Testis (tissue), 3 donors: ENCODE data around the gene B4GALNT2. TPM values are rescaled to one million over a fixed set of nuclear protein-coding genes. Genes with fewer than 3 reads are reported as not detected.
A peak's percentile ranks its signal among the peaks of the same experiment; 100 is the strongest.

Experiments used
- DNase-seq: peaks from one replicate; pipeline ENCODE4 v3.0.0-alpha.2; 2019
- H3K27ac ChIP-seq, 2 donors: fragments of 200-600 bp; sonication (generic); one replicate each; pipeline ENCODE4 v1.5.1; 2019
- H3K27me3 ChIP-seq: fragments of 200-600 bp; sonication (generic); one replicate; pipeline ENCODE4 v1.5.1; 2019
- H3K36me3 ChIP-seq: fragments of 200-600 bp; sonication (generic); one replicate; pipeline ENCODE4 v1.5.1; 2017; ENCODE audit warnings: low read depth; ENCODE audit errors: missing control alignments
- H3K4me1 ChIP-seq: fragments of 200-600 bp; sonication (generic); one replicate; pipeline ENCODE4 v1.5.1; 2019
- H3K4me3 ChIP-seq, 2 donors: fragments of 200-600 bp; sonication (generic); one replicate each; pipeline ENCODE4 v1.5.1; 2017 to 2019
- H3K9me3 ChIP-seq: fragments of 200-600 bp; sonication (generic); one replicate; pipeline ENCODE4 v1.5.1; 2017
- POLR2A ChIP-seq: fragments of 450-650 bp; IDR thresholded peaks from one replicate; pipeline ENCODE4 v1.6.1; 2017; ENCODE audit warnings: antibody characterized with exemption, mild to moderate bottlenecking, moderate library complexity
- WGBS, 2 donors: methylation state at CpG; one replicate each; pipeline ENCODE4 v1.1.5; 2018; 5-methylcytosine and 5-hydroxymethylcytosine counted together
- intact Hi-C: fragments of 100-400 bp; cut with DNase I; formaldehyde crosslinking; loops from one replicate; pipeline ENCODE4 v1.15.1; 2023; ENCODE audit warnings: low total_unique reads
- polyA plus RNA-seq: library from polyadenylated mRNA; stranded (reverse); fragments of 350-450 nt; fragmentation: Illumina TruSeq; extraction: RNeasy Lipid Tissue Mini Kit (QIAGEN cat#74804); gene quantifications from one replicate; pipeline ENCODE4 v1.2.3, GENCODE V29; 2014; ENCODE audit warnings: low read depth, low replicate concordance; ENCODE audit not compliant: insufficient read depth
- total RNA-seq, 2 donors: library from RNA; depleted of rRNA; stranded (reverse); fragments of >200 nt; gene quantifications; one replicate each; pipeline ENCODE4 v1.2.3, GENCODE V29; 2016
- TF ChIP-seq, protein P1 (sequence below), 3 experiments: fragments of 450-650 bp in 2 of 3; fragments of 200-600 bp in 1 of 3; sonication (generic) in 1 of 3; IDR thresholded peaks; one replicate each; pipeline ENCODE4 v1.5.1; 2016 to 2019; ENCODE audit warnings: antibody characterized with exemption in 3 of 3, mild to moderate bottlenecking in 2 of 3, moderate library complexity in 1 of 3

B4GALNT2 gene
- total and polyA plus RNA-seq, 3 donors from 2014 or later: 0.24 to 0.69 (median 0.37) TPM

DNA sequence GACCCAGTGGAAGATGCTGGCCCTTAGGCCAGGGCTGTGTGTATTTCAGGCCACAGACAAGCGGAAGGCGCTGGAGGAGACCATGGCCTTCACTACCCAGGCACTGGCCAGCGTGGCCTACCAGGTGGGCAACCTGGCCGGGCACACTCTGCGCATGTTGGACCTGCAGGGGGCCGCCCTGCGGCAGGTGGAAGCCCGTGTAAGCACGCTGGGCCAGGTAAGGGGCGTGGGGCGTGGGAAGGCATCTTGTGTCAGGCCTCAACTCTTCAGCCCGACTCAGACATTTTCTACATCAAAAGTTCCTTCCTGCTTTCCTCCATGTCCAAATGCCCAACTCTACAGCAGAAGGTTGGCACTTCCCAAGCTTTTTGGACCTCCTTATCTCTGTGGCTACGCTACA is 83.9 kb downstream of the B4GALNT2 start:
- WGBS, 2 donors: 83 to 86% methylated on average over 10 to 13 of the region's 13 CpGs
- TF ChIP-seq POLR2A: no peak
- TF ChIP-seq, protein P1, sequence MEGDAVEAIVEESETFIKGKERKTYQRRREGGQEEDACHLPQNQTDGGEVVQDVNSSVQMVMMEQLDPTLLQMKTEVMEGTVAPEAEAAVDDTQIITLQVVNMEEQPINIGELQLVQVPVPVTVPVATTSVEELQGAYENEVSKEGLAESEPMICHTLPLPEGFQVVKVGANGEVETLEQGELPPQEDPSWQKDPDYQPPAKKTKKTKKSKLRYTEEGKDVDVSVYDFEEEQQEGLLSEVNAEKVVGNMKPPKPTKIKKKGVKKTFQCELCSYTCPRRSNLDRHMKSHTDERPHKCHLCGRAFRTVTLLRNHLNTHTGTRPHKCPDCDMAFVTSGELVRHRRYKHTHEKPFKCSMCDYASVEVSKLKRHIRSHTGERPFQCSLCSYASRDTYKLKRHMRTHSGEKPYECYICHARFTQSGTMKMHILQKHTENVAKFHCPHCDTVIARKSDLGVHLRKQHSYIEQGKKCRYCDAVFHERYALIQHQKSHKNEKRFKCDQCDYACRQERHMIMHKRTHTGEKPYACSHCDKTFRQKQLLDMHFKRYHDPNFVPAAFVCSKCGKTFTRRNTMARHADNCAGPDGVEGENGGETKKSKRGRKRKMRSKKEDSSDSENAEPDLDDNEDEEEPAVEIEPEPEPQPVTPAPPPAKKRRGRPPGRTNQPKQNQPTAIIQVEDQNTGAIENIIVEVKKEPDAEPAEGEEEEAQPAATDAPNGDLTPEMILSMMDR (IDR thresholded peaks at IDR 0.05): no peak
- H3K27ac ChIP-seq: no peak overlapping the region
- H3K36me3 ChIP-seq: no peaks in the 10 kb centered on the region
- intact Hi-C loops: no loop called here
- no peaks in the 10 kb centered on the region for H3K27me3 ChIP-seq
- no peak overlapping the region for H3K4me3 ChIP-seq
- H3K9me3 ChIP-seq: no peaks in the 10 kb centered on the region
- peaks cover 3% of the 10 kb centered on the region for H3K4me1 ChIP-seq
- no peak for DNase-seq

DNA sequence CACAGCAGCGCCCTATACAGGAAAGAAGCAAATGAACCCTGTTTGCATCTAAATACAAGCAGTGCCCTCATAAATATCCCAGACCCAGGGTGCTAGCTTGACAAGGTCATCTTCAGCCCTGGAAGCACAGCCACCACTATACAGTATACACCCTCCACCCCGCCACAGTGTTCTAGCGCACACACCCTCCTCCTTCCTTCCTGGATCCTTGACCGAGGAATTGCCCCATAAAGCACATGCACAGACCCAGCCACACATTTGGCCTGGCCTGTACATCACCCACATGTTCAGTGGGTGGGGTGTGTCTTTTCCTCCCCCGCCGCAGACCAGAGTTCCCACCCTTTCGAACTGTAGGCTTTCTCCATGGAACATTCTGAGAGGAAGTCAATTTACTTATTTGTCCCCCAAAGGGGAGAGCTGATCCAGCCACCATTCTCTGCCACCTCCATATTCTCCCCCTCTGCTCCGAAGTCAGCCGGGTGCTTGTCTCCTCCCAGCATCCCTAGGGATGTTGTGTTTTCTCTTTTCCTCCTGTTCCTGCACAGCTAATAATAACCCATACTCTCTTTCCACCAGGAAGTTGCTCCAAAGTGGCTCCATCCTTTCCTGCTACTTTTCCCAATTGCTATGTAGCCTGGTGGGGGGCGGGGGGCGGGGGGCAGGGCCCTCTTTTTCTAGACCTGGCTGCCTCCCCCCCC is 84.5 kb downstream of the B4GALNT2 start:
- intact Hi-C loops: no loop called here
- Histone ChIP-seq H3K27me3 (no peaks in the 10 kb centered on the region), H3K4me1 (peaks cover 3% of the 10 kb centered on the region), H3K27ac (no peak overlapping the region), H3K4me3 (no peak overlapping the region), H3K36me3 (no peaks in the 10 kb centered on the region), H3K9me3 (no peaks in the 10 kb centered on the region)
- peak; percentile 48 for DNase-seq
- 57 to 69% methylated on average over 11 of the region's 11 CpGs for WGBS, 2 donors
- TF ChIP-seq POLR2A: no peak

DNA sequence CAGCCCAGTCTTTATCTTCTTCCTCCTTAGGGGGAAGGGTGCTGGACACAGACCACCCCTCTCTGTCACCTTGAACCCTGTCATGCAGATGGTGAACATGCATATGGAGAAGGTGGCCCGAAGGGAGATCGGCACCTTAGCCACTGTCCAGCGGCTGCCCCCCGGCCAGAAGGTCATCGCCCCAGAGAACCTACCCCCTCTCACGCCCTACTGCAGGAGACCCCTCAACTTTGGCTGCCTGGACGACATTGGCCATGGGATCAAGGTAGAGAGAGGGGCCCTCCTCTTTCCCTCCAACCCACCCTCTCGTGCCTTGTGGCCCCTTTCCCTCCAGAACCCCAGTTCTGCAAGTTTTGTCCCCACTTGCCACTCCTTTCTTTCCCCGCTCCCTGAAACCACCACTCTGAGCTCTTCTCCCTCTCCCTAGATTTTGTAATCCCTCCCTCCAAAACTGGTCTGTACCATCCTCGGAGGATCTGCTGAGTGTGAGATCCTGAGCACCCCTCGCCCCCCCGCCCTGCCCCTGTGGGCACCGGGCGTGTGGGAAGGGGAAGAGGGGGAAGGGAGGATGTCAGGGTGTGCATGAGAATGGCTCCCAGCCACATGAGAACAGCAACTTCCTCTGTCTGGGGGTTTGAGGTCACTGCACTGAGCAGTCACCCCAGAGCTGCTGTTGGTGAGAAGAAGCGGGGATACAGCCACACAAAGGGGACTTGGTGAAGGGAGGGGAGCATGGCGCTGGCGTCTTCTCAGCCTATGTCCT is 85.3 kb downstream of the B4GALNT2 start:
- Histone ChIP-seq H3K27ac (no peak overlapping the region), H3K36me3 (no peaks in the 10 kb centered on the region), H3K27me3 (no peaks in the 10 kb centered on the region), H3K9me3 (no peaks in the 10 kb centered on the region), H3K4me1 (peaks cover 3% of the 10 kb centered on the region), H3K4me3 (no peak overlapping the region)
- TF ChIP-seq, protein P1 (IDR thresholded peaks at IDR 0.05): no peak
- WGBS, 2 donors: 74 to 77% methylated on average over 16 to 17 of the region's 17 CpGs
- DNase-seq: peak; percentile 52
- intact Hi-C loops: no loop called here

DNA sequence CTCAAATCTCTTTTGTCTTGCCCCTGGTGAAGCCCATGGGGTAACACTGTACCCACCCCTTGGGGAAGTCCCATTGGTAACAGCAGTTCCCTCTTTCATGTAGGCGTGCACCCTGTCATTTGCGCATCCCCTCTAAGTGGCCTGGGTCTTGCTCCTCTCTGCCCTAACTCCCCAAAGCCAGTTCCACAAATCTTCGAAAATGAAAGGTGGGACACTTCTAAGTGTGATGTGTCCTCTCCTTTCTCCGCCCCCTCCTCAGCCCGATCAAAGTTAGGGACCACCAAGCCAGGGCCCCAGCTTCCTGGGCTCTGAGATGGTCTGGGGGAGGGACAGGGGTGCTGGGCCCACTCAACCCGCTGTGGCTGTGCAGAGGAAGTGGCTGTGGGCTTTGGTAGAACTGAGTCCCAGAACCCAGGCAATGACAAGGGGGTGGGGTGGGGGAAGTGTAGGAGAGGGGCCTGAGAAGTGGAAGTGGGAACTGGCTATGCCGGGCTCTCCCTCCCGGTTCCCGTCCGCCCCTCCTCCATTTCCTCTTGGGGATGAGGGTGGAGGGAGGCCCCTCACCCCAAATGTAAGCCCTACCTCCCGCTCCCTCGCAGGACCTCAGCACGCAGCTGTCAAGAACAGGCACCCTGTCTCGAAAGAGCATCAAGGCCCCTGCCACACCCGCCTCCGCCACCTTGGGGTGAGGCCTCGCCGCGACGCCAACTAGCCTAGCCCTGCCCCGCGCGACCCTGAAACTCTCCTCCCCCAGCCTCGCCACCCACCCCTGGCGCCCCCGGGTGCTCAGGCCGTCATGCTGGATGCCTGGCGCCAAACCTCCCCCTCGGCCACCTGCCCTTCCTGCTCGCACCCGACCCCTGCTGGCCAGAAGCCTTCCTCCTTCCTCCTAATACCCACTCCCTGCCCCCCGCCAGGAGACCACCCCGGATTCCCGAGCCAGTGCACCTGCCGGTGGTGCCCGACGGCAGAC is 86.7 kb downstream of the B4GALNT2 start:
- intact Hi-C loops: no loop called here
- Histone ChIP-seq H3K4me1 (peaks cover 3% of the 10 kb centered on the region), H3K36me3 (no peaks in the 10 kb centered on the region), H3K4me3 (peak overlapping the region in 1 of 2 donors; percentile 20), H3K27ac (no peak overlapping the region), H3K9me3 (no peaks in the 10 kb centered on the region), H3K27me3 (no peaks in the 10 kb centered on the region)
- no peak for DNase-seq
- no peak for TF ChIP-seq POLR2A
- TF ChIP-seq, protein P1 (IDR thresholded peaks at IDR 0.05): peak in 1 of 3 experiments; percentile 16
- 32 to 33% methylated on average over 25 to 37 of the region's 37 CpGs for WGBS, 2 donors

DNA sequence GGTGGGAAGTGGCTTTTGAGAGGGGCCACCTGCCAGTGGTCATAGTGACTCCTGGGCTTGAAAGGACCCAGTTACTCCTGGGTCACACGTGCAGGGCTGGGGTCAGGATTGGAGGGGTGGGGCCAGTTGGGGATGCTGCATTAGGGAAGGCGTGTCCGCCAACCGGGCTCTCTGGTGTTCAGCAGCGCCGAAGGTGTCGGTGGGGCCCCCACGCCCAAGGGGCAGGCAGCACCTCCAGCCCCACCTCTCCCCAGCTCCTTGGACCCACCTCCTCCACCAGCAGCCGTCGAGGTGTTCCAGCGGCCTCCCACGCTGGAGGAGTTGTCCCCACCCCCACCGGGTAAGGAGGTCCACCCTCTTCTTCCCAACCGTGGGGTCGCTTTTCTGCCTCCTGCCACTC is 87.4 kb downstream of the B4GALNT2 start:
- no peak for DNase-seq
- Histone ChIP-seq H3K4me1 (peaks cover 5% of the 10 kb centered on the region), H3K4me3 (peak overlapping the region in 1 of 2 donors; percentile 20), H3K27ac (no peak overlapping the region), H3K9me3 (no peaks in the 10 kb centered on the region), H3K36me3 (no peaks in the 10 kb centered on the region), H3K27me3 (no peaks in the 10 kb centered on the region)
- intact Hi-C loops: no loop called here
- TF ChIP-seq POLR2A: no peak
- TF ChIP-seq, protein P1 (IDR thresholded peaks at IDR 0.05): no peak
- 31 to 58% methylated on average over 10 to 12 of the region's 15 CpGs for WGBS, 2 donors
